ENCODE measurements around the gene UBAP2L.

GRCh38 chr1:154219541-154219940, 1.2 kb upstream of the UBAP2L start:
- no peak for TF ChIP-seq CTCF (conservative IDR thresholded peaks at IDR 0.05; ENCODE audit: low read depth in 2 of 2)
- TF ChIP-seq, protein P1, sequence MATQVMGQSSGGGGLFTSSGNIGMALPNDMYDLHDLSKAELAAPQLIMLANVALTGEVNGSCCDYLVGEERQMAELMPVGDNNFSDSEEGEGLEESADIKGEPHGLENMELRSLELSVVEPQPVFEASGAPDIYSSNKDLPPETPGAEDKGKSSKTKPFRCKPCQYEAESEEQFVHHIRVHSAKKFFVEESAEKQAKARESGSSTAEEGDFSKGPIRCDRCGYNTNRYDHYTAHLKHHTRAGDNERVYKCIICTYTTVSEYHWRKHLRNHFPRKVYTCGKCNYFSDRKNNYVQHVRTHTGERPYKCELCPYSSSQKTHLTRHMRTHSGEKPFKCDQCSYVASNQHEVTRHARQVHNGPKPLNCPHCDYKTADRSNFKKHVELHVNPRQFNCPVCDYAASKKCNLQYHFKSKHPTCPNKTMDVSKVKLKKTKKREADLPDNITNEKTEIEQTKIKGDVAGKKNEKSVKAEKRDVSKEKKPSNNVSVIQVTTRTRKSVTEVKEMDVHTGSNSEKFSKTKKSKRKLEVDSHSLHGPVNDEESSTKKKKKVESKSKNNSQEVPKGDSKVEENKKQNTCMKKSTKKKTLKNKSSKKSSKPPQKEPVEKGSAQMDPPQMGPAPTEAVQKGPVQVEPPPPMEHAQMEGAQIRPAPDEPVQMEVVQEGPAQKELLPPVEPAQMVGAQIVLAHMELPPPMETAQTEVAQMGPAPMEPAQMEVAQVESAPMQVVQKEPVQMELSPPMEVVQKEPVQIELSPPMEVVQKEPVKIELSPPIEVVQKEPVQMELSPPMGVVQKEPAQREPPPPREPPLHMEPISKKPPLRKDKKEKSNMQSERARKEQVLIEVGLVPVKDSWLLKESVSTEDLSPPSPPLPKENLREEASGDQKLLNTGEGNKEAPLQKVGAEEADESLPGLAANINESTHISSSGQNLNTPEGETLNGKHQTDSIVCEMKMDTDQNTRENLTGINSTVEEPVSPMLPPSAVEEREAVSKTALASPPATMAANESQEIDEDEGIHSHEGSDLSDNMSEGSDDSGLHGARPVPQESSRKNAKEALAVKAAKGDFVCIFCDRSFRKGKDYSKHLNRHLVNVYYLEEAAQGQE (IDR thresholded peaks at IDR 0.05; ENCODE audit: unreplicated experiment) = no peak
- no peak for TF ChIP-seq EZH2phosphoT487 (IDR thresholded peaks at IDR 0.05; ENCODE audit: unreplicated experiment)
- no peak for TF ChIP-seq EZH2 (IDR thresholded peaks at IDR 0.05; ENCODE audit: low read depth, unreplicated experiment)
- TF ChIP-seq, protein P2, sequence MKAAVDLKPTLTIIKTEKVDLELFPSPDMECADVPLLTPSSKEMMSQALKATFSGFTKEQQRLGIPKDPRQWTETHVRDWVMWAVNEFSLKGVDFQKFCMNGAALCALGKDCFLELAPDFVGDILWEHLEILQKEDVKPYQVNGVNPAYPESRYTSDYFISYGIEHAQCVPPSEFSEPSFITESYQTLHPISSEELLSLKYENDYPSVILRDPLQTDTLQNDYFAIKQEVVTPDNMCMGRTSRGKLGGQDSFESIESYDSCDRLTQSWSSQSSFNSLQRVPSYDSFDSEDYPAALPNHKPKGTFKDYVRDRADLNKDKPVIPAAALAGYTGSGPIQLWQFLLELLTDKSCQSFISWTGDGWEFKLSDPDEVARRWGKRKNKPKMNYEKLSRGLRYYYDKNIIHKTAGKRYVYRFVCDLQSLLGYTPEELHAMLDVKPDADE (IDR thresholded peaks at IDR 0.05) = no peak
- no peak for TF ChIP-seq ZNF114 (CRISPR knock-in tag; IDR thresholded peaks at IDR 0.05)

All from GM23338 (cell line).